Melanocyte of skin (primary cell): ENCODE measurements around the gene AEBP2. TPM values are rescaled to one million over a fixed set of nuclear protein-coding genes. Genes with fewer than 3 reads are reported as not detected.

Experiments
- small RNA-seq, 2 donors: library from RNA; depleted of rRNA; stranded (forward); fragments of <200 nt; gene quantifications; one replicate each; pipeline ENCODE3, GENCODE V24; 2012
- total RNA-seq, 2 donors: library from RNA; depleted of rRNA; stranded (reverse); fragments of >200 nt; gene quantifications; 2 replicates each; pipeline ENCODE4 v1.2.3, GENCODE V29; 2012

Gene AEBP2
- 10 to 100 TPM; 10.7 to 13.1 TPM for total RNA-seq

GRCh38 chr12:19439059-19440018 is at the start of gene AEBP2:
TSS of gene AEBP2 (plus strand) at chr12:19439492. CDS start at chr12:19439700, 208 bp downstream.

Small RNA genes within 50 kb of the gene (small RNA-seq; reads per million reads assigned to genes)
- gene AC091805.2 (0 reads per million in 2 donors), gene RNU6-254P (0 reads per million in 2 donors)
